Activated CD8-positive, alpha-beta memory T cell treated with anti-CD3 and anti-CD28 coated beads, Interleukin-2, amount 50 U/mL, for 1 hour (primary cell): ENCODE results near the gene CREB3.

Experiments
- DNase-seq: peaks from one replicate; pipeline ENCODE4 v3.0.0-alpha.2; 2020; ENCODE audit errors: extremely low read depth

CREB3 gene

GRCh38 chr9:35776018-35776417 is 43.6 kb downstream of the CREB3 start:
- DNase-seq = no peak

- no peak for DNase-seq
Measured at GRCh38 chr9:35778496-35778895, 46.0 kb downstream of the CREB3 start.

GRCh38 chr9:35781066-35781465 is 48.6 kb downstream of the CREB3 start:
- no peak for DNase-seq

GRCh38 chr9:35783418-35783817 is 51.0 kb downstream of the CREB3 start:
- no peak for DNase-seq
